Stimulated activated CD8-positive, alpha-beta memory T cell treated with anti-CD3 and anti-CD28 coated beads, Interleukin-12 subunit alpha, Interleukin-12 subunit beta, amount 100 ng/mL, for 24 hours (primary cell): ENCODE data around the gene KPNB1.

Source experiments
- DNase-seq: peaks from one replicate; pipeline ENCODE4 v3.0.0-alpha.2; 2020; ENCODE audit errors: extremely low read depth

Gene KPNB1

DNA sequence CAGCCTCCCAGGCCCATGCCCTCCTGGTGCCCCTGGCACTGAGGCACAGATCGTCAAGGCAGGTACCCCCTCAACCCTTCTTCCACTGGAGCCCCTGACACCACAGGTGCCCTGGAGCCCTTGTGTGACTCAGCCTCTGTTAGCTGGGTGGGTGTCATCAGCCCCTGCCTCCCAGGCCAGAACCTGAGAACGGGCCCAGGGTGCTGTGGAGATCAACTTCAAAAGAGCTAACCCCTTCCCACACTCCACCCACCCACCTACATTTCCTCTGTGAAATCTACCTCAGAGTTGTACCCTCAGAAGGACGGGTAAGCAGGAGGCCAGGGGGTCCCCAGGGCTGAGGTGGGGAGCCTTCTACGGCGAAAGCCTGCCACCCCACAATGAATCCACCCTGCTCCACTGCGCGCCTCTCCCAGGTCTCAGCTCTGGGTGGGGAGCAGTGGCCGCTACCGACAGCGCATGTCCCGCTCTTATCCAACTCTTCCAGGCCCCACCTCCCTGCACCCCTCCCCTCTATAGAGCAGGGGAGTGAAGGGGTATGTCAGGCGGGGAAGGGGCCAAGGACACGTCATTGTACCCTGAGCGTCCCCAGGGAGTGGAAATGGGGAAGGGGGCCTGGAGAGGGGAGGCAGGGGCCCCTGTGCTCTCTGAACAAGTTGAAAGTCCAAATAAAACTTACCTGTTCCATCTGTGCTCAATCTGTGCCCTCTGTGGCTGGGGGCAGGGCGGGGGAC, 61.8 kb downstream of the KPNB1 start:
- no peak for DNase-seq

- DNase-seq, result no peak
These were observed 62.8 kb downstream of the KPNB1 start for GRCh38 chr17:47712330-47713023.

DNA sequence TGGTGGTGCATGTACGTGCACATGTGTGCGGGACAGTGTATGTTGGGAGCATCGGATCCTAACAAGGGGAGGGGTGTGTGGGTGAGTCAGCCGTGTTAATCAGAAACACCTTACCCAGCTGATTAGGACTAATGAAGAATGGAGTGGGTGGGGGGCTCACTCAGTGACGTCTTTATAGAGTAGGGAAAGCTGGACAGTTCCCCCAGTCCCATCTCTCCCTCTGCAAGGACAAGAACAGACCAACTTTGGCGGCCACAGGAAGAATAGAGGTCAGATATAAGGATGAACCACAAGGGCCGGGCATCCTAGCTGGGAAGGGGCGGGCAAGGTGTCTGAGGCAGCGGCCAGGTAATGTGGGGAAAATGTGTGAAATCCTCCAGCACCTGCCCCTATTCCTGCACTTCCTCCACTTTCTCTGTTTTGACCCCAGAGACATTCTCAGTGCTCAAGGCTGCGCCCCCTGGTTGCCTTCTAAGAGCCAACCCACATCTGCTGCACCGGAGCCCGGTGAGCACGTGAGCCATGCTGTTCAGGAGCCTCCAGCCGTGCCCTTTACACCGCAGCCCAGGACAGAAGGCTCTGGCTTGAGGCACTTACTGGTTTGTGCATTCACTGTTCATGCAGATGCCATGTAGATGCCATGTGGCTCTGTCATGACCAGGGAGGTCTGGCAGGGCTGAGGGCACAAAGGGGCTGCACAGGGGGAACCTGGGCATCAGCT, 64.4 kb downstream of the KPNB1 start:
- DNase-seq, result no peak

GRCh38 chr17:47714773-47715396, 65.2 kb downstream of the KPNB1 start:
- no peak for DNase-seq

DNA sequence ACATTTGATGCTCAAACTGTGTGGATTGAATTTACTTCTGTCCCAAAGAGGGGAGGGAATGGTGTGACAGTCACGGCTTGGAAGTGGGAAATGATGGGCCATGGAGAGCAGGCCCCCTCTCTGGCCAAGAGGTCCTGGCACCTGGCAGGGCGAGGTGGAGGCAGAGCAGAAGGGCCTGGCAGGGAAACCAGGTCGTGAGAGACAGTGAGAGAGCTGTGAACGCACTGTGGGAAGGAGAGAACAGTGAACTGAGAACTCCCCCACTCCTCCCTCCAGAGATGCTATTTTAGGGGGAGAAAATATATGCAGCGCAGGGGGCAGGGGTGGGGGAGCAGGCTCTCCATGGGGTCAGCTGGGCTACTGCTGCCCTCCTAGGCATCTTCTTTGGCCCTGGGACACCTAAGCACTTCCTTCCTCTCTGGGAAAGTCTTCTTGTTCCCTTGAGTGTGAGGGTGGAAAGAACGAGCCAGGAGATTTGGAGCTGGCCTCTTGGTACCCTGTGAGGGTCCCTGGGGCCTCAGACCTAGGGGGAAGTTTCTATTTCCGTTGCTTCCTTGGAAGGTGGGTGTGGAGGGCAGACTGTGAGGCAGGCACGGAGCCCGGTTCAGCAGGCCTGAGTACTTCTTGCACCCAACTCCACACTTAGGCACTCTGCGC, 66.1 kb downstream of the KPNB1 start:
- no peak for DNase-seq

DNA sequence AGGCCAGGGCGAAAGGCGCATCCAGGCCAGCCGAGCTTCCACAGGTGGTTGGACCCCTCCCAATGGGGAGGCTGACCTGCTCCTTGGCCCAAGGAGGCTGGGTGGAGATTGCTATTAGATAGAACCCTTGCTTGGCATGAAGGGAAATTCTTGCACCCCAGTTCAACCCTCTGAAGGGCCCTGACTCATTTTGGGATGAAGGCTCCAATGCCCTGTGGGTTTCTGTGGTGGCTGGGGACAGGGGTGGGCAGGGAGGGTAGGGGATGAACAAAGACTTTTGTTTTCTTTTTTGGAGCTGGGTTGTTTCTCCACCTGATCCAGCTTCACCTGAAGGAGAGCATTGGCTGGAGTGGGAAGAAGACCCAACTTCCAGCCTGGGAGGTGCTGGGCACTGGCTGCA, 66.7 kb downstream of the KPNB1 start:
- no peak for DNase-seq

DNA sequence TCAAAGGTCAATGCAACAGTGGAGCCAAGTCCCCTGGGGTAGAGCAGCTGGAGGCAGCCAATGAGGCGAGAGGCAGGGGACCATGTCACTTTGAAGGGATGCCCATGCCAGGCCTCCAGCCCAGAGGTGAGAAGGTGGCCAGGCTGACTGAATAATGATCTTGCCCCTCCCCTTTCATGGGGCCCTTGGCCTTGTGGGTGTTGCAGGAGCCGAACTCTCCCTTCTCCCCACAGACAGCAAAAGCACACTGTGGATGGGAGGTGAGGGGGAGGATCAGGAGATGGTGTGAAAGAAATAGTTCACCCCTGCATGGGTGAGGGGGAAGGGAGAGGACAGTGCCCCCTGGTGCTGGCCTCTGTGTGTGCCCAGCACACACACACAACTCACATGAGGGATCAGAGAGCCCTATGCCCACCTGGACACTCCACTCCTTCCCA, 67.6 kb downstream of the KPNB1 start:
- no peak for DNase-seq

DNA sequence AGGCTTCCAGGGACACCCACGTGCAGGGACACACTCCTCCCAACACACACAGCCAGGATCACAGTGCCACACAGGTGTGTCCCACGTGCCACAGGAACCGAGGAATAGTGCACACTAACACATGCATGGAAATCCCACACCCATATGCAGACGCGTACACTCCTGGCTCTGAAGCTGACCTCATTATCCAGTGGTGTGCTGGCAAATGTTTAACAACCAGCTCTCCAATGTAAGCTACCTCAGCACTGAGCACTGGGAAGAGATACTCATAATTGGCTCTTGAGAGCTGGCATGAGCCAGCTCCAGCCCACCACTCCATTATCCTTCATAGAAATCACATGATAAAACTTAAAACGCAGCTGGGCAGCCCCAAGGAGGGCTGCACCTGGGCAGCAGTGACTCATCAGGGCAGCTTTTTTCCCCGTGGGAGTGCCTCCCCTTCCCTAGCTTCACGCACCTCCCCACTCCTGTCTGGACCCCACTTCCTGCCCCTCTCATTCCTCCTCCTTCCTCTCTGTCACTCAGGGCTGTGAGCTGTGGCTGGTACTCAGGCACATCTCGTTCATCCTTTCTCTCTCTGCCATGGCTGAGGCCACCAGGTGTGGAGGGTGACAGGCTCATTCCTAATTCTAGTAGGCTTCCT, 68.4 kb downstream of the KPNB1 start:
- DNase-seq, result no peak

- DNase-seq, result no peak
These were observed 69.1 kb downstream of the KPNB1 start for GRCh38 chr17:47718634-47719405.

- no peak for DNase-seq
These were observed 69.9 kb downstream of the KPNB1 start for GRCh38 chr17:47719411-47720152.

DNA sequence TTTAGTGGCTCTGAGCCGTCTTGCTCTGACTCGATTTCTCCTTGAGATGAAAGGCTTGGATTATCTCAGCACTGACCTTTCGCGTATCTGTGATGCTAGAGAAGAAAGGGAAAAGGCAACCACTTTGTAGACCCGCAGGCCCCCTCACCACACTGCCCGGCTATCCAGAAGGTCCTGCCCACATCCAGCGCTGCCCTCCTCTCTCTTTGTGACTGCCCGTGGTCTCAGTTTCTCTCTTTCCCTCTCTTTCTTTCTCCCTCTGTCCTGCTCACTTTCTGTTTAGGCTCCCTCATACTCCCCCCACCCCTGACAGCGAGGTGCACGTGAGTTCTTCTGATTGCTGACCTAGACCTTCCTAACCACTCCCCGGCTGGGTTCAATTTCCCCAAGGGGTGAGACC, 70.5 kb downstream of the KPNB1 start:
- no peak for DNase-seq

DNA sequence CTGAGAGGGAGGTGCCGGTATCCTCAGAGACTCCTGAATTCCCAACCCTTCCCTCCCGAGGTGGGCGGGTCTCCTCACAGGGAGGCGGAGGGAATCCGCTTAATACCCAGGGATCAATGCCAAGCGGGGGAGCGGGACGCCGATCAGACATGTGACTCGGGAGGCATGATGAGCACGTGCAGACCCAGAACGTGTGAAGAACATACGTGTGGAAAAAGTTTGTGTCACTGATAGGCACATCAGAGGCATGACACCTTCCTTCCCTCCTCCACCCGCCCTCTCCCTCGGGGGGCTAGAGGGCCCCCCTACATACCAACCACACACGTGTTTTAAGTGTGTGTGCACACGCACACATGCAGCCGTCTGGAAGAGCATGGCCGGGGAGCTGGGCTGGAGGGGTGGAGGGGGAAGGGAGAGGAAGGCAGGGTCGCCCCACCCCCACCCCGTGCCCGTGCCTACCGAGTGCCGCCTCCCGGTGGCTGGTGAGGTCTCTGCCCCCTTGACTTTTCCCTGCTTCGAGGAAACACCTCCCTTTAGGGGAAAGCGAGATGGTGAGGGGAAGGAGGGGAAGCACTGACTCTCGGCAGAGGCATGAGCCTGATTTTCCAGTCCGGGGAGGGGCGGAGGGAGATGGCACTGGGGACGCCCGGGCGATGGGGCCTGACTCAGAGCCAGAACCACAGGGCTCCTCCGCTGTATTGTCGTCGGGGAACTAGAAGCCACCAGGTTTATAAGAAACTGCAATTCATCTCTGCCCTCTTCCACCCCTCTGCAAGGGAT, 71.2 kb downstream of the KPNB1 start:
- peak; percentile 90 for DNase-seq

- DNase-seq, result no peak
These were observed 72.0 kb downstream of the KPNB1 start for GRCh38 chr17:47721725-47722124.

GRCh38 chr17:47724705-47725104, 75.0 kb downstream of the KPNB1 start:
- no peak for DNase-seq

DNA sequence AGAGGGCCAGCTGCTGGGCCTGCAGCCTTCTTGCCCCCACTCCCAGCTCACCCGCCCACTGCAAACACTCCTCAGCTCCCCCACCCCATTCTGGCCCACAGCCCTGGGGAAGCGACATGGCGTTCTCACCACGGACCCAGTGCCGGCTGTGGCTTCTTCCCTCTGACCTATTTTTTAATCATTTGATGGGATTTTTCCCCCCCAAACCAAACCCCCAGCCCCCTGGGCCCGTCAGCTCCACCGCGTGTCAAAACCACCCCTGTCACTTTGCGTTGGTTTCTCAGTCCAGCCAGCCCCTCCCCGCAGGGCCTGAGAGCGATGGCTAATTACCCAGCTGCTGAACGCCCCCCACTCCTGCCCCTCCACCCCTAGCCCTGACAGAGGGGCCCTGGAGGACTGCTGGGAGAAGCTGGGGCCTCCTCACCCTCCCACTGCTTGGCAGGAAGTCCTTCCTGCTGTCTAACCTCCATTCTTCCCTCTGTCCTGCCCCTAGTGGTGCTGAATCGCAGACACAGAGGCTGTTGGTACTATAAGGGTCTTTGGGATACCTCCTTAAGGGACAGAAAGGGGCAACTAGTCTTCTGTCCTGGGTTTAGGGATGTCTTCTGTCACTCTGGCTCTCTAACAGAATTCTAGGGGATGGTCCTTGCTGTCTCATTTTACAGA, 75.9 kb downstream of the KPNB1 start:
- no peak for DNase-seq

GRCh38 chr17:47726796-47727703, 77.3 kb downstream of the KPNB1 start:
- no peak for DNase-seq

GRCh38 chr17:47727704-47728036, 78.0 kb downstream of the KPNB1 start:
- DNase-seq, result no peak
